Superior temporal gyrus (tissue), 1 donor: Measurements from ENCODE around the gene SEPTIN11.
"Not testable (repeated sequence)": the region's sequence is repeated elsewhere in the genome, so short reads cannot be mapped to it uniquely, and the experiment has no call there.

Source experiments
- DNase-seq: peaks from one replicate; pipeline ENCODE4 v3.0.0-alpha.2; 2016; ENCODE audit errors: extremely low spot score

SEPTIN11 gene

DNA sequence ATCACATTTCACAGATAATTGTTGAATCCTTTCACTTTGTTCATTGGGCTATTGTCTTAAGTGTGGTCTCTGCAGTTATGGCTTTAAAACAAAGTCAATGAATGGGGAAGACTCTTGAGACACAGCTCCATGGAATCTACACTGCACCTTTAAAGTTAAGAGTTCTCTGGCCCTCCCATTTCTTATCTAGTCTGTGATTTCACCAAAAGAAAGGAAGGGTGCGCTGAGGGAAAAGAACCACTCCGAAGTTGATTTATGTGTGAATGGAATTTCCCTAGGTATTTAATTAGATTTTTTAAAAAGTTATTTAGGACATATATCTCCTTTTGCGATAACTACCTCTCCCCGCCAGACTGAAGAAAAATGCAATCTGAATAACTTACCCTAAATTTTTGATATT, 2.5 kb downstream of the SEPTIN11 start:
- DNase-seq = no peak

DNA sequence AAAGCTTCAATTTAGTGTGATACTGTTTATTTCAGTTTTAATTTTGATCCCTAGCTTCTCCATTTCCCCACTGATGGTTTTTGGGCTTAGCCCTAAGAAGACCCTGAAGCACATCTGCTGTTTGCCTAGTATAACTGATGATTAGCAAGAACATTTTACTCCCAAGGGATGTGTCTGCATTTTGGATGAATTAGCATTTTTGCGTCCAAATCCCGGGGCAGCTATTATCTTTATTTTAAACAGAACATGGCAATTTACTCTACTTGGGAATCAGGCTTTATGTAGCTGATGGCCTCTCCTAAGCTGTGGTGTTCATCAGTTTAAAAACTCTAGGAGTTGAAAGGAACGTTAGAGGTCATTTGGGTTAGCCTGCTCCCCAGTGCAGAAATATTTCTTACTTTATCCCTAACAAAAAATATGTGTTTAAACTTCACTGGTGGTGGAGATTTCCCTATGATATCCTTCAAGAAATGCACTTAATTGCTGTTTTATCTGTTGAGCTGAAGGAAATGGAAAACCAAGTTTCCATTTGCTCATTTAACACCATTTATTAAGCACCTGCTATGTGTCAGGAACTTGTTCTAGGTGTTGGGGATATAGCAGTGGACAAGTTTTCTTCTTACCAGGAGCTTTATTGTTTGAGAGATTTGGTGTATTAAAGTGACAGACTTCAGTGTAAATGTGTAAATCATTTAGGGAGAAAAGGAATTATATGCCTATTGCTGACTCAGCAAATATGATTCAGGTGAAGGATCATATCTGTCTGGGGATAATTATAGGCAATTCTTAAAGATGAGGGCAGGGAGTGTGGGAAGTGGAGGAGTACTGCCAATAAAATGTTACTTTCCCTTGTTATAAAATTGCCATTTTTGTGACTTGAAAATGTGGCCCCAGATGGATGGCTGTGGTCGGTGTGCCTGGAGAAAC, 3.4 kb downstream of the SEPTIN11 start:
- no peak for DNase-seq

DNA sequence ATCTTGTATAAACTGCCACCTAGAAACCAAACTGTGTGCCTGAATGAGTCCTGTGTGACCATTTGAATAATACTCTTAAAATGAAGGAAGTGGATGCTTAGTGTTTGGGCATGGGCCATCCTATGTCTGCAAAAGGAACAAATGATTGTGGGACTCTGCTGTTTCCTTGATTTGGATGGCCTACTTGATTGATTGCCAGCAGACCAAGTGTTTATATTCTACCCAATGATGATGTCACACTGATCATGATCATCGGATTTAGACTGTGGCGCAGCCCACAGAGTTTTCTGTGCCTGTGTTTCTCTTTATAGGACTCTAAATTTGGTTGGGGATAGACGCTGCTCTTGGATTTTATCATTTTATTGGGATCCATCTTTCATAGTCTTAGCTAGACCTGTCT, 4.4 kb downstream of the SEPTIN11 start:
- no peak for DNase-seq

DNA sequence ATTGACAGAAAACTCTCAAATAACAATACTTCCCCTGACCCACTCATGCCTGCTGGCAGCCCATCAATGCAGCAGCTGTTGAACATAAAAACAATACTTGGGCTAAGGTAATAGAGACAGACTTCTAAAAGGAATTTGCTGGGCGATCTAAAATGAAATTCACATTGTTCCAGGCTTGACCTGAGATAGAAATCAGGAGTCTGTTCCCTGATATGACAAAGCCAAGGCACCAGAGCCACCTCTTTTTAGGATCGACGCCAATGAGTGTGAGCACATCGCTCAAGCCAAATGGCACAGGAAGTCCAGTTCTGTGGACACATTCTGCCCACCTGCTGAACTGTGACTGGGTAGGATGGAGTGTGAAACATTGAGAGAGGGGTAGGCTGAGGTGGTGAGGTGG, 4.9 kb downstream of the SEPTIN11 start:
- DNase-seq = no peak

DNA sequence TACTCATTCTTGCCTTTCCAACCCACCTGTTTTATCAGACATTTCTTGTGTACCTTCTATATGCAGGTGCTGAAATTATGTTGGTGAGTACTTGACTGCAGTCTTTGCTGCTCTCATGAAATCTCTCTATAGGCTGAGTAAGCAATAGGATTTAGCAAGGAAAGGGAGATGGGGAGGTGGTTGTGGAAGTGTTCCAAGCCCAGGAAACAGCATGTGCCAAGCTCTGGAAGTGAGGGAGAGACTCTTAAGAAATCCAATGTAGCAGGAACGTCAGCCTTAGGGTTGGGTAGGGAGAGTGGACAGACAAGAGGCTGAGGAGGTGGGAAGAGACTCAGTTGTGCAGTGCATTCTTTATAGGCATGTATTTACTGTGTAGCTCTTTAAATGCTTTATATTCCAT, 5.6 kb downstream of the SEPTIN11 start:
- DNase-seq = no peak

DNA sequence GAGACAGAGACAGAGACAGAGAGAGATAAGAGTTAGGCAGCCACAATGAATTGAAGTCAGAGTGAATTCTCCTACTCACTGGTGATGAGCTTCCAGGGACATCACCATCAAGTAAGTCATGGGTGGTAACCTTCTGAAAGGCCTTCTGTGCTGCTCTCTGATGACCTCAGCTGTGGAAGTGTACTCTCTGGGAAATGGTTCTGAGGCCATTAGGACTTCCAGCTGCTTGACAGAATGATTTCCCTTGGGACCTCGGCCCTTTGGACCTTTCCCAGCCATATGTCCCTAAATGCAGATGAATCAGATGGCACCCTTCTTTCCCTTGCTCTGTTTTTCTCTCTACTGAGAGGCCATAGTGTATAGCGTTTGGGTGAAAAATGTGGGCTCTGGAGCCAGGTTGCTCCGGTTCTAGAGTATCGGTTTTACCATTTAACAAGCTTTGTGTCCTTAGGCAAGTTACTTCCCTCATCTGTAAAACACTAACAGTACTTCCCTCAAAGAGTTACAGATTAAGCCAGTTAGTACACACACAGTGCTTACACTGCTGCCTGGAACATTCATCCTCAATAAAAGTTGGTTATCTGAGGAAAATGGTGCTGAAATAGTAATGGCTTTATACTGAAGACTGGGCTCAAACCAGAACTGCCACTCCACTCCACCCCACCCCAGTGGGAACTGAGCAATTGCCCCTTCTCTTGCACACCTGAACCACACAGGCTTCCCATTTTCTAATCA, 7.6 kb downstream of the SEPTIN11 start:
- DNase-seq = no peak

DNA sequence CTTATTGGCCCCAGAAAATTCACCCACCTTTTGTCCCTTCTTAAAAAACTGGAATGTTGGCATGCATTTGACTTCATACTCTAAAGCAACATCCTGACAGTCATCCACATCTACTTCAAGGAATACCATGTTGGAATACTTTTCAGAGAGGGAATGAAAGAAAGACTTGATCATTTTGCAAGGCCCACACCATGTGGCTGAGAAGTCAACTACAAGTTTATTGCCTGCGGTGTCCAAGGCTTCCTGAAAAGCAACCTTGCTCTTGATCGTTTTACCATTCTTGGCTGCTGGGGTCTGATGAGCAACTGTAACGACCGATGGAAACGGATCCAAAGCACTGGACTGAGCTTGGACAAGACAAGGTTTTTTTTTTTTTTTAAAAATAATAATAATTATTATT, 9.3 kb downstream of the SEPTIN11 start:
- no peak for DNase-seq

DNA sequence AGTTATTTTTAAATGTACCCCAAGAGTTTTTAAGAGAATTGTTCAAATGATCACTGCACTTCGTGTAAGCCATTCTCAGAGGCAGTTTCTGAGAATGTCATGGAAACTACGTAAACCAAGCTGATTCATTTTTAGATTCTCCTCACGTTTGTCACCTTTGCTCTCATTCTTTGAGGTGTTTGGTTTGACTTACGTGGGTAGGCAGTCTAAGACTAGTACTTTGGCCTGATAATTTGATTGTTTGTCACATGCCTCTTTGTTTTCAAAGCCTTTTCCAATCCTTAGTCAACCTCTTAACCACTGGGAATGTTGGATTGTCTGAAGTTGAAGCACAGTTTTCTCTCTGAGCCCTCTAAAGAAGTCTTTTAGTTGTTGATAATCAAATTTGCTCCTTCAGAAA, 10.5 kb downstream of the SEPTIN11 start:
- DNase-seq = no peak

DNA sequence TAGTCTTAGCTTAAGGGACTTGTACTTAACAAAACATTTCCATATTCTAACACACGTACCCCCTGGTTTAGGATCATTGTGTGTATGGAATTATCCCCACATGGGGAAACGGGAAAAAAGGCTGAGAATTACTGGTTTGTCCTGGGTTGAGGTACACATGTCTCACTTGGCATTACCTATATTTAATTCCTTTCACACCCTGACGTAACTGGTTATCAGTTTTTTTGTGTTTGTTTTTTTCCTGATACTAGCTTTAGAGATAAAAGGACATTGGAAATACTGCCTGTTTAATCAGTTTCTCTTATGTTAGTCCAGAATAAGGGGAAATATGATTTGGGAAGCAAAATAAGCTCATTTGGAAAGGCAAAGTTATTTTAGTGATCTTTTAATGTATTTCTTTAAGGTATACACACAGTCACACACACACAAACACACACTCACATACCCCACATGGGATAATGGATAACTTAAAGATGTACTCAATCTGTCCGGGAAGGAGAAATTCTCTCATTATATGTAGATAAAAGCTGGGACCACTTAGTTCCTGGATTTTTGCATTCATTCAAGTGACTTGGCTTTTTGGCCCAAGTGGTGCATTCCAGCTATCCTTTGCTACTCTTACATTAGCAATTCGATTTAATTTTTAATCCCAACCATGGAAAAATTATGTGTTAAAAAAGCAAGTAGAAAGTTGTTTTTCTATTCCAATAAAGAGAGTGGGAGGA, 13.0 kb downstream of the SEPTIN11 start:
- no peak for DNase-seq

DNA sequence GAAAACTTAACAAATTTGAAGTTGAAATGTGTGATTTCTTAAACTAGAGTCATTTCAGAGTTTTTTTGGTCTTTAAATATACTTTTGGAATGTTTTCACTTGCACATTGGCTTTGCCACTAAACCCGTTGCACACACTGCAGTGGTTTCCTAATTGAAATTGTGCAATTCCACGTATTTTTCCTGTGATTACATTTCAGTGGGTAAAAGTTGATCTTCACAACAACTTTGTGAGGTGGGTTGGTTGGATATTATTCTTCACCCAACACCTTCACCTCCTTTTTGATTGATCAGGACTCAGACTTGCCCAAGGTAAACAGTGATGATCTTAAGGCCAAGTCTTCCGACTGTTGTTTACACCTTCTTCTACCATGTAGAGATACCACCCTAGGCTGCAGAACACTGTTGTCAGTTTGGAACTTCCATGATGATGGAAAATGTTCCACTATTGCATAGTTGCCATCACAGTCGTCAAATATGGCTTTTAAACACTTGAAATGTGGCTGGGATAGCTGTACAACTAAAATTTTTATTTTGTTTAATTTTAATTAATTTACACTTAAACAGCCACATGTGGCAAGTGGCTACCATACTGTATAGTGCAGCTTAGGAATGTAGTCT, 13.7 kb downstream of the SEPTIN11 start:
- no peak for DNase-seq

DNA sequence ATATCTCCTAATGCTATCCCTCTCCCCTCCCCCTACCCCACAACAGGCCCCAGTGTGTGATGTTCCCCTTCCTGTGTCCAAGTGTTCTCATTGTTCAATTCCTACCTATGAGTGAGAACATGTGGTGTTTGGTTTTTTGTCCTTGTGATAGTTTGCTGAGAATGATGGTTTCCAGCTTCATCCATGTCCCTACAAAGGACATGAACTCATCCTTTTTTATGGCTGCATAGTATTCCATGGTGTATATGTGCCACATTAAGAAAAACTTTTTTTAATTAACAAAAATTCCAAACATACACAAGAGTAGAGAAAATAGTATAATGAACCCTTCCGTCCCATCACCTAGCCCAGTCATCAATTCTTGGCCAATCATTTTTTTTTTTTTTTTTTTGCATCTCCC, 14.4 kb downstream of the SEPTIN11 start:
- DNase-seq = not testable (repeated sequence)

DNA sequence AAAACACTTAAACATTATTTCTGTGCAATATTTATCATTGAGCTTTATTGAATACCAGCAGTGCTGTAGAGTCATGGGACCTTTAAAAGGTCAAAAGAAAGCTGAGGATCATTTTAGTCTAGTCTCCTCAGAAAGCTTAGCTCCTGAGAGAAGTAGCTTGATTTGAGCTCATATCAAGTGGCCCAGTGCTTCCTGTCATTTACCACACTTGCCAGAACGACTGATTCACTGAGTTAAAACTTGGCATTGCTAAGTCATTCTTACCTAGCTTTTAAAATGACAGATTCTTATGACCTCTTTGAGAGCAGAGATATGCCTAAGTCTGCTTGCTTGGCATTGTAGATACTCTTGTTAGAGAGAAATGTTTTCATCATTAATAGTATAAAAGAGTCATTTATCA, 15.2 kb downstream of the SEPTIN11 start:
- DNase-seq = no peak

DNA sequence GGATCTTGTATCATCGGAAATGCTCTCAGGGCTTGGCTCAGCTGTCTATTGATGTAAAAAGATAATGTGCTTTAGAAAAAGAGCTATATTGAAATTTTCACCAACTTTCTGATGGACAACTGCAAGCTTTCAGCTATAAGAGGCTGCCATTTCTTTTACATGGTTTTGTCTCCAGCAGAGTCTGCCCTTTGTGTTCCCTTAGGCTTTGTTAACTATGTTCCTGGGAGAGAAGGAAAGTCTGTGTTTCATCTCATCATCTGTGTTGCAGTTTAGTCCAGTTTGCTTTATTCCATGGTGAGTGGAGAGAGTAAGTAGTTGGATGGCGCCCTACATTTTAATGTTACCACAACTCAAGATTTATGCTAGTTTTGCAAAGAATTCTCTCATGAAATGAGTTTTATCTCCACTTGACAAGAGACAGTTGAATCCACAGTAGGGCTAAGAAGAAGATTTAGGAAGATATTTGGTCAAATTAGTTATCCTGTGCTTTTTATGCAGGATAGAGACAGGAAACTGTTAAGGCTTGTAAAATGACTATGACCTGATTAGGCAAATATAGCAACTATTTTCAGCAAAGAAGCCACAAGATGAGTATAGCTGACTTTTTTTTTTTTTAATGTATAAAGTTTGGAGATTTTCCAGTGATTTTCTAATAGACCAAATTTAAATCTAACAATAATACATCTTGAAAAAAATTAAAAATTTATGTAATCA, 16.5 kb downstream of the SEPTIN11 start:
- DNase-seq = no peak

DNA sequence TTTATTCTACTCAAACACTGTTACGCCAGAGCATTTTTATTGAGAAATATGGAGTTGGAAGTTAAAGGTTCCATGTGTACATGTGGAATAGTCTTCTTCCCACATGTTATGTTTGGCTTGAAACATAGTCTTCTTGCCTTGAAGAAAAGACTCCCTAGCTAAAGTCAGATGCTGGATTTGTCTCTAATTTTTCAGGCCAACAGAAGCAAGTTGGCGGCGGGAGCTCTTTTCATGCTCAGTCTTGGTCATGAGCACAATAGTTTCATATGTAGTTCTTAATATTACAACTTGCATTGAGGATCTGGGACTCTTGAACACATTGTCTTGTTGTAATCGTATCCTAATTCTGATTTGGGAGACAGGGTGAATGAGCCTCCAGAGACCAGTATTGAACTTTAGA, 19.4 kb downstream of the SEPTIN11 start:
- DNase-seq = no peak

DNA sequence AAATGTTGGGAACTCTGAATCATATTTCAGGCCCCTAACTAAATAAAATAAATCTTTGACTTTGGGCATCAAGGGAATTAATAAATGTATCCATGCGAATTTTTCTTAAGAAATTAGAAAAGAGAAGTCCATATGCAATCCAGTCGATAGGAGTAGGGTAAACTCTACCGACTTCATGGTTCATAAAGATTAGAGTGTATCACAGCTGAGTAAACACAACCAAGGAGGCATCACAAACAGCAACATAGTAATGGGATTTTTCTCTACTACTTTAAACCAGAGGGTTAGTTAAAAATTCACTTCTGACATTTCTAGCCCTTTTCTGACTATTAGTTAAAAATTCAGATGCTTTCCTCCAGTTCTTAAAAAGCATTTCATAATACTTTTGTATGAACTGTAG, 19.9 kb downstream of the SEPTIN11 start:
- no peak for DNase-seq

DNA sequence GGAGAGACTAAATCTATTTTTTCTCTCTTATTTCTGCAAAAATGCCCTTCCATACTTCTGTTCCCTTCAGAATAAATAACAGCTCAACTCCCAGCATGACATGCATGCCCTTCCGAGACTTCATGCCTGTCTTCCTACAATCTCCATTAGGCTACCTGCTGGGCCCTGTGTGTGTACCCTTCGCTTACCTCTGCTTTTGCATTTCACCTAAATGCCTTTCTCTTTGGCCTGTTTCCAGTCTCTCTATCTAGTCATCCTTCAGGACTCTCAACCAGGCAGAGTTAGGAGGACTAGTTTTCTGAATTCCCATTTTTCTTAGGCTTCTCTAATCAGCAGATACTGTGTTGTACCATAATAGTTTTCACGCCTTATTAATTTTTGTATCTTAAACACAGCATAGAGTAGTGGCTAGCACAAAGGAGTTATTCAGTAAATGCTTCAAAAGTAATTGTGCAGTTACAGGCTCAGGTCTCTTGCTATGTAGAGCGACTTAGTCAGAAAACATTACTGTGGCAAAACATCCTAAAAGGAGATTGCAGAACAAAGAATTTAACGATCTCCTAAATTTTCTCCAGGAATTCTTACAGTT, 20.5 kb downstream of the SEPTIN11 start:
- DNase-seq = no peak

DNA sequence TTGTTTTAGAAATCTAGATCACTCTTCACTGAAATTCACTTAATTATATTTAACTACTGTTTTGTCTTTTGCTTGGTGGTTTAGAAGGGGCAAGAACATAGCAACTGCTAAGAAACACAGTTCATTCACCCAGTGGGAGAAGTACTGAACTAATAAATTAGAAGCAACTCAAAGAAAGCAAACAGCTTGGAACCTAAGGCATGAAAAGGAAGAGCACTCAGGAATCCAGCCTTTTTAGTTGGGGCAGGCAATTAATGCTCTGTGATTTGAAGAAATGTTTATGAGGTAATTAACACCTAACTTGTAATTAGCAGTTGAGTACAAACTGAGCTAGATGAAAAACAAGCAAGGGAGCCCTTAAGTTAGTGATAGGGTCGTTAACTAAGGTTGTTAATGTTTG, 22.8 kb downstream of the SEPTIN11 start:
- no peak for DNase-seq

DNA sequence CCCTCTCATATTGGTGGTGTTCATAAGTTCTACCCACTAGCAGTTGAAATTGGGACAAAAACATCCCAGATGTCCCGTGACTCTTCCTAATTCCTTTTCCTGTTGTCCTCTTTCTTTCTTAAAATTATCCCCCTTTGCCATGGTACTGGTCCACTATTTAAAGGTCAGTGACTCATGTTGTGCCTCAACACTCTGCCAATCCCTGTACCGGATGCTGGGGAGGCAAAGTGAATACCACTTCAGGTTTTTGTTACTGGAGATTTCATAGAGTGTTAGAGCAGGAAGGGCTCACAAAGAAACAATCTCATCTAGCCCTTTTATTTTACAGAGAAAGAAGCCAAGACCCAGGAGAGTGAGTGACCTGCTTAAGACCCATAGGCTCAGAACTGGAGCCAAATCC, 24.6 kb downstream of the SEPTIN11 start:
- no peak for DNase-seq

DNA sequence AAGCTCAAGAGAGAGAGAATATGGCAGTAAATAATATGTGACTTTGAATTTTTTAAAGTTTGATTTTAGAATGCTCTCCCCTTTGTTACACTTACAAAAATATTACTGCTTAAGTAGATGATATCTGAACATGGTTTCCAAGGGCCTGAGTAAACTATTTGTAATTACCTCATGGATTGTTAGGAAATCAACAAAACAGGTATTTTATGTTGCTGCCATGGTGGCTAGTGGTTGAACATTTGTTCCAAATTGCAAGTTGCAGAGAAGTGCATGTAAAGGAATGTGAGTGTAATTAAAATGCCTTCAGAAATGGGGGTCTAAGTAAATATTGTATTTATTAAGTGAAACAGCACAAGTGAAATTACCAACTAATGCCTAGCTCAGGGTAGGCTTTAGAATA, 27.6 kb downstream of the SEPTIN11 start:
- no peak for DNase-seq

DNA sequence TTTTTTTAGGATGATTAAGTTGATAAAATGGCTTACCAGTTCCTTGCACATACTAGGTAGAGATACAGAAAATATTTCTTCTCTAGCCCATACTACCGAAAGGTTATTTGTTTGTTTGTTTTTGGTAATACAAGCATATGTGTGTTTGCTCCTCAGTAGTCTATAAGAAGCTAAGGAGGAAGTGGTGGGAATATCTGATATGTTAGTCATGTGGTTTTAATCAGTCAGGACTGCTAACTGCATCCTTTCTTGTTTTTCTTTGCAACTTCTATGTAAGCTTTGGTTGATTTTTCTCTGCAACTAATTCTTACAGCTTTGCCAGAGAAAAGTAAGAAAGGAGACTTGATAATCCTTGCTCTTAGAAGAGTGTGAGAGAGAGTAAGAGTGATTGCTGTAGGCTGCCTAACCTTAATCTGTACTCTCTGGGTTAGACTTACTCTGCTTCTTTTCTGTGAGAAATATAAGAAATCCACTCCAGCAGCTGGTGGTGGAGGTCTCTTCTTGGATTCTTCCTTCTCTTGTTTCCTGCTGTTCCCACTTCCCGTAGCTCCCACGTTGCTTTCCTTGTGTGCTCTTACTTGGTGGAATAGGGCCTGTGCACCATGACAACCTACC, 28.3 kb downstream of the SEPTIN11 start:
- DNase-seq = no peak

DNA sequence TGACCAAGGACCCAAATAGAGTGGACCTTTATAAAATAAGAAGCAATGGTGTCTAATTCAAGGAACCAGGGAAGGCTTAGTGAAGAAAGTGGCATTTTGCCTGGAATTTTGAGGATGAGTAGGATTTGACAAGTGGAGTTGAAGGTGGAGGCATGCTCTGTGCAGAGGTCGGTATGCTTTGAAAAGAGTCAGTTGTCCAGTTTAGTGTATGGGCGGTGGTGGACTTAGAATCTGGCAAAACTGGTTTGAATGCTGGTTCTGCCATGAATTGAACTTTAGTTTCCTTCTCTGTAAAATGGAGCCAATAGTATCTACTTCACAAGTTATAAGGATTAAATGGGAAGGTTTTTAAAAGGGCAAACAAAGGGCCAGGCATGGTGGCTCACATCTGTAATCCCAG, 29.7 kb downstream of the SEPTIN11 start:
- DNase-seq = no peak
